Body of pancreas (tissue), 4 donors: ENCODE data around the gene RAF1. TPM values are rescaled to one million over a fixed set of nuclear protein-coding genes. Genes with fewer than 3 reads are reported as not detected.
A peak's percentile ranks its signal among the peaks of the same experiment; 100 is the strongest.
"Not testable (repeated sequence)": the region's sequence is repeated elsewhere in the genome, so short reads cannot be mapped to it uniquely, and the experiment has no call there.

Source experiments
- ATAC-seq: fragments of 150-250 bp; one replicate; pipeline ENCODE4 v1.9.1; 2016
- DNase-seq, 4 donors: peaks; one replicate each; pipeline ENCODE4 v3.0.0-alpha.2; 2019
- H3K27ac ChIP-seq, 4 donors: fragments of 200-600 bp; sonication (generic); 1 replicate in 3 of 4; 2 replicates in 1 of 4; pipeline versions ENCODE4 v1.5.1 to v1.6.1; 2016 to 2019; ENCODE audit warnings: mild to moderate bottlenecking in 1 of 4, mixed read lengths in 1 of 4, moderate library complexity in 1 of 4
- H3K27me3 ChIP-seq, 2 donors: fragments of 200-600 bp; sonication (generic); one replicate each; pipeline ENCODE4 v1.6.0; 2016; ENCODE audit warnings: mild to moderate bottlenecking in 1 of 2
- H3K36me3 ChIP-seq, 2 donors: fragments of 200-600 bp; sonication (generic); replicated peaks in 1 of 2; 2 replicates each; pipeline ENCODE4 v1.5.1; 2016; ENCODE audit warnings: low read depth in 2 of 2; ENCODE audit not compliant: insufficient read depth in 1 of 2
- H3K4me1 ChIP-seq: fragments of 200-600 bp; sonication (generic); one replicate; pipeline ENCODE4 v1.6.0; 2016
- H3K4me3 ChIP-seq, 2 donors: fragments of 200-600 bp; sonication (generic); 1 replicate in 1 of 2; 2 replicates in 1 of 2; pipeline ENCODE4 v1.5.1; 2016 to 2019
- H3K9me3 ChIP-seq, 3 donors: fragments of 200-600 bp; sonication (generic); 1 replicate in 2 of 3; 2 replicates in 1 of 3; pipeline ENCODE4 v1.5.1; 2016
- CTCF ChIP-seq, 7 experiments: fragments of 450-650 bp in 4 of 7; fragments of 200-600 bp in 3 of 7; sonication (generic) in 3 of 7; IDR thresholded peaks; one replicate each; pipeline ENCODE4 v1.5.1; 2016 to 2019; ENCODE audit warnings: antibody characterized with exemption in 7 of 7
- POLR2A ChIP-seq, 3 donors: fragments of 450-650 bp; IDR thresholded peaks; one replicate each; pipeline ENCODE4 v1.6.1; 2016; ENCODE audit warnings: antibody characterized with exemption in 3 of 3, mild to moderate bottlenecking in 2 of 3
- WGBS, 2 donors: methylation state at CpG; one replicate each; pipeline ENCODE4 v1.1.5; 2017; 5-methylcytosine and 5-hydroxymethylcytosine counted together
- intact Hi-C: fragments of 100-400 bp; cut with DNase I; formaldehyde crosslinking; loops from one replicate; pipeline ENCODE4 v1.15.1; 2023
- total RNA-seq, 2 donors: library from RNA; depleted of rRNA; stranded (reverse); fragments of >200 nt; gene quantifications; one replicate each; pipeline ENCODE4 v1.1.0, GENCODE V29; 2016

Gene RAF1
- total RNA-seq, 2 donors from 2014 or later: 52.1 to 53.7 TPM

GRCh38 chr3:12681089-12681942, 17.4 kb upstream of the RAF1 start:
- ATAC-seq: no peak
- intact Hi-C loops: no loop called here
- H3K27ac ChIP-seq: peak overlapping the region in 1 of 4 donors; percentile 48
- DNase-seq: no peak
- no peak overlapping the region for H3K4me3 ChIP-seq
- H3K9me3 ChIP-seq: no peaks in the 10 kb centered on the region
- no peaks in the 10 kb centered on the region for H3K36me3 ChIP-seq
- whole genome bisulfite sequencing, 2 donors: 86 to 88% methylated on average over 4 of the region's 4 CpGs
- H3K4me1 ChIP-seq: no peaks in the 10 kb centered on the region
- TF ChIP-seq CTCF (IDR thresholded peaks at IDR 0.05) (no peak), POLR2A (IDR thresholded peaks at IDR 0.05) (no peak)
- H3K27me3 ChIP-seq: no peaks in the 10 kb centered on the region

- 83 to 88% methylated on average over 6 of the region's 6 CpGs for whole genome bisulfite sequencing, 2 donors
- Histone ChIP-seq H3K9me3 (no peaks in the 10 kb centered on the region), H3K27me3 (no peaks in the 10 kb centered on the region), H3K4me1 (no peaks in the 10 kb centered on the region), H3K36me3 (no peaks in the 10 kb centered on the region), H3K27ac (no peak overlapping the region), H3K4me3 (no peak overlapping the region)
- DNase-seq: no peak
- intact Hi-C loops: no loop called here
- no peak for ATAC-seq
- TF ChIP-seq POLR2A (IDR thresholded peaks at IDR 0.05) (no peak), CTCF (IDR thresholded peaks at IDR 0.05) (no peak)
These were observed 15.6 kb upstream of the RAF1 start for GRCh38 chr3:12679468-12679867.

- no peak overlapping the region for H3K27ac ChIP-seq
- no peak for ATAC-seq
- intact Hi-C loops: no loop called here
These were observed 13.7 kb upstream of the RAF1 start for GRCh38 chr3:12677616-12678015.

GRCh38 chr3:12675115-12675810, 11.3 kb upstream of the RAF1 start:
- Histone ChIP-seq H3K36me3 (no peaks in the 10 kb centered on the region), H3K4me1 (no peaks in the 10 kb centered on the region), H3K27me3 (no peaks in the 10 kb centered on the region), H3K4me3 (no peak overlapping the region), H3K9me3 (no peaks in the 10 kb centered on the region), H3K27ac (no peak overlapping the region)
- no peak for TF ChIP-seq POLR2A (IDR thresholded peaks at IDR 0.05)
- no peak for TF ChIP-seq CTCF (IDR thresholded peaks at IDR 0.05)
- WGBS, 2 donors: 72 to 80% methylated on average over 9 of the region's 9 CpGs
- ATAC-seq (no peak), DNase-seq (no peak)
- intact Hi-C loops: no loop called here

More at GRCh38 chr3:12677616-12678015, 13.7 kb upstream of the RAF1 start:
- H3K9me3 ChIP-seq: no peaks in the 10 kb centered on the region
- no peak overlapping the region for H3K4me3 ChIP-seq
- H3K36me3 ChIP-seq: no peaks in the 10 kb centered on the region
- 67 to 75% methylated on average over 5 to 6 of the region's 6 CpGs for WGBS, 2 donors
- H3K4me1 ChIP-seq: no peaks in the 10 kb centered on the region
- no peak for DNase-seq
- TF ChIP-seq POLR2A (IDR thresholded peaks at IDR 0.05): no peak
- TF ChIP-seq CTCF (IDR thresholded peaks at IDR 0.05): no peak
- no peaks in the 10 kb centered on the region for H3K27me3 ChIP-seq

GRCh38 chr3:12673956-12674736, 10.2 kb upstream of the RAF1 start:
- H3K9me3 ChIP-seq, intact Hi-C loops, H3K27me3 ChIP-seq, H3K36me3 ChIP-seq, DNase-seq, H3K27ac ChIP-seq, H3K4me3 ChIP-seq, ATAC-seq, H3K4me1 ChIP-seq: not testable (repeated sequence)
- WGBS, 2 donors: 78 to 81% methylated on average over 10 of the region's 10 CpGs
